H1 (cell line): ENCODE data around the gene CTIF. TPM values are rescaled to one million over a fixed set of nuclear protein-coding genes. Genes with fewer than 3 reads are reported as not detected.

ENCODE experiments used
- CTCF ChIA-PET: fragments of 300-600 bp; sonication (Branson Sonifier 250); formaldehyde crosslinking; loops from one replicate; lab custom pipeline; 2021; ENCODE audit not compliant: partially characterized antibody; lab: Charles Lee
- POLR2A ChIA-PET: fragments of 300-600 bp; sonication (Branson Sonifier 250); formaldehyde crosslinking; loops from one replicate; lab custom pipeline; 2021; ENCODE audit warnings: inconsistent platforms; ENCODE audit not compliant: partially characterized antibody; lab: Charles Lee
- DNase-seq, 2 experiments: peaks; one replicate each; pipeline versions ENCODE4 v3.0.0 to v3.0.0-alpha.2; 2010 to 2022; ENCODE audit warnings: low spot score in 2 of 2, low read depth in 1 of 2, mixed read lengths in 1 of 2
- FAIRE-seq: peaks from 2 replicates; lab custom pipeline; 2011; peaks lifted over from hg19 to GRCh38; lab: Jason Lieb, UNC
- H2AFZ ChIP-seq: 2 replicates; pipeline ENCODE4 v1.8.1; 2012; ENCODE audit warnings: low read length, inconsistent platforms
- H2AK5ac ChIP-seq: 2 replicates; pipeline ENCODE4 v1.6.1; 2013; ENCODE audit warnings: low read depth, low read length
- H2BK120ac ChIP-seq: replicated peaks from 2 replicates; pipeline ENCODE3; 2013; ENCODE audit warnings: low read depth, low read length, inconsistent platforms
- H2BK12ac ChIP-seq: 2 replicates; pipeline ENCODE4 v1.6.1; 2013; ENCODE audit warnings: low read depth, low read length
- H2BK15ac ChIP-seq: 2 replicates; pipeline ENCODE4 v1.6.1; 2013; ENCODE audit warnings: low read length
- H2BK20ac ChIP-seq: 2 replicates; pipeline ENCODE4 v1.6.1; 2013; ENCODE audit warnings: low read length
- H2BK5ac ChIP-seq: 2 replicates; pipeline ENCODE4 v1.6.1; 2013; ENCODE audit warnings: low read depth, low read length
- H3K14ac ChIP-seq: 2 replicates; pipeline ENCODE4 v1.6.1; 2013; ENCODE audit warnings: inconsistent platforms; ENCODE audit not compliant: insufficient read length
- H3K18ac ChIP-seq: 2 replicates; pipeline ENCODE4 v1.6.1; 2013; ENCODE audit warnings: low read length; ENCODE audit errors: extremely low read depth
- H3K23ac ChIP-seq: 2 replicates; pipeline ENCODE4 v1.6.1; 2013; ENCODE audit warnings: inconsistent platforms; ENCODE audit not compliant: insufficient read length
- H3K23me2 ChIP-seq: 2 replicates; pipeline ENCODE4 v1.6.1; 2013; ENCODE audit warnings: low read depth, low read length
- H3K27ac ChIP-seq: 2 replicates; pipeline ENCODE4 v1.6.1; 2011; ENCODE audit warnings: low read depth, low read length, inconsistent platforms
- H3K27me3 ChIP-seq, 4 experiments: replicated peaks in 1 of 4; 1 replicate in 1 of 4; 2 replicates in 3 of 4; pipeline versions ENCODE4 v1.6.1 to v1.8.1; 2011 to 2013; ENCODE audit warnings: low read length in 3 of 4, mild to moderate bottlenecking in 3 of 4, inconsistent platforms in 2 of 4, mixed read lengths in 2 of 4, moderate library complexity in 1 of 4; ENCODE audit not compliant: control insufficient read depth in 3 of 4, insufficient read depth in 3 of 4; ENCODE audit errors: extremely low read depth in 1 of 4
- H3K36me3 ChIP-seq, 4 experiments: 2 replicates each; pipeline versions ENCODE4 v1.6.1 to v1.8.1; 2011 to 2013; ENCODE audit warnings: mild to moderate bottlenecking in 4 of 4, low read length in 3 of 4, moderate library complexity in 2 of 4, control low read depth in 1 of 4, inconsistent platforms in 1 of 4; ENCODE audit not compliant: insufficient read depth in 4 of 4, control insufficient read depth in 2 of 4
- H3K4ac ChIP-seq: replicated peaks from 2 replicates; pipeline ENCODE3; 2013; ENCODE audit warnings: low read length, low read depth, mixed read lengths, inconsistent platforms; ENCODE audit not compliant: insufficient read length
- H3K4me1 ChIP-seq, 4 experiments: replicated peaks in 1 of 4; 1 replicate in 1 of 4; 2 replicates in 3 of 4; pipeline versions ENCODE4 v1.6.1 to v1.8.1; 2011 to 2013; ENCODE audit warnings: low read length in 3 of 4, inconsistent platforms in 2 of 4, mixed read lengths in 1 of 4; ENCODE audit not compliant: insufficient read depth in 4 of 4, control insufficient read depth in 3 of 4
- H3K4me2 ChIP-seq, 2 experiments: 2 replicates each; pipeline versions ENCODE4 v1.6.1 to v1.8.1; 2011 to 2013; ENCODE audit warnings: low read depth in 2 of 2, low read length in 2 of 2, control low read depth in 1 of 2, inconsistent platforms in 1 of 2, mild to moderate bottlenecking in 1 of 2; ENCODE audit not compliant: insufficient read depth in 1 of 2
- H3K4me3 ChIP-seq, 4 experiments: fragments of 200-600, 300-600 bp in 1 of 4; sonication (generic), shearing (Covaris generic), sonication (Bioruptor Twin) in 1 of 4; 2 replicates each; pipeline versions ENCODE4 v1.5.1 to v1.8.1; 2011 to 2016; ENCODE audit warnings: low read length in 4 of 4, low read depth in 3 of 4, control low read depth in 2 of 4, inconsistent platforms in 2 of 4, mild to moderate bottlenecking in 2 of 4, mixed read lengths in 1 of 4, moderate library complexity in 1 of 4; ENCODE audit not compliant: insufficient read depth in 2 of 4; ENCODE audit errors: extremely low read depth in 1 of 4
- H3K56ac ChIP-seq: replicated peaks from 2 replicates; pipeline ENCODE3; 2013; ENCODE audit warnings: low read depth, mild to moderate bottlenecking, mixed read lengths, low read length, inconsistent platforms; ENCODE audit not compliant: insufficient read length
- H3K79me1 ChIP-seq: 2 replicates; pipeline ENCODE4 v1.6.1; 2013; ENCODE audit warnings: low read depth, low read length, control low read depth
- H3K79me2 ChIP-seq, 2 experiments: 2 replicates each; pipeline versions ENCODE4 v1.6.1 to v1.8.1; 2012 to 2013; ENCODE audit warnings: low read length in 2 of 2, mild to moderate bottlenecking in 2 of 2, inconsistent platforms in 1 of 2; ENCODE audit not compliant: insufficient read depth in 2 of 2, control insufficient read depth in 1 of 2
- H3K9ac ChIP-seq, 4 experiments: replicated peaks in 1 of 4; 1 replicate in 1 of 4; 2 replicates in 3 of 4; pipeline versions ENCODE4 v1.6.1 to v1.8.1; 2011 to 2013; ENCODE audit warnings: low read depth in 3 of 4, low read length in 3 of 4, control low read depth in 2 of 4, mild to moderate bottlenecking in 2 of 4, moderate library complexity in 2 of 4, inconsistent platforms in 1 of 4; ENCODE audit errors: extremely low read depth in 1 of 4
- H3K9me3 ChIP-seq, 2 experiments: 2 replicates each; pipeline versions ENCODE4 v1.6.1 to v1.8.1; 2012 to 2013; ENCODE audit warnings: mild to moderate bottlenecking in 2 of 2, moderate library complexity in 2 of 2, control low read depth in 1 of 2, inconsistent platforms in 1 of 2, low read depth in 1 of 2, low read length in 1 of 2, mixed read lengths in 1 of 2; ENCODE audit not compliant: insufficient read depth in 2 of 2
- H4K20me1 ChIP-seq, 2 experiments: replicated peaks in 1 of 2; 2 replicates each; pipeline versions ENCODE3 to v1.8.1; 2011 to 2013; ENCODE audit warnings: inconsistent platforms in 2 of 2, low read length in 2 of 2, mild to moderate bottlenecking in 1 of 2; ENCODE audit not compliant: insufficient read depth in 2 of 2, control insufficient read depth in 1 of 2
- H4K5ac ChIP-seq: 2 replicates; pipeline ENCODE4 v1.6.1; 2013; ENCODE audit warnings: low read length, low read depth, mixed read lengths, inconsistent platforms; ENCODE audit not compliant: insufficient read length
- H4K8ac ChIP-seq: 2 replicates; pipeline ENCODE4 v1.8.0; 2013; ENCODE audit warnings: mild to moderate bottlenecking, moderate library complexity, low read length, inconsistent platforms; ENCODE audit not compliant: insufficient read depth; ENCODE audit errors: extremely low read depth
- H4K91ac ChIP-seq: replicated peaks from 2 replicates; pipeline ENCODE3; 2013; ENCODE audit warnings: low read length, mixed read lengths, inconsistent platforms; ENCODE audit not compliant: insufficient read length
- CREB1 ChIP-seq: IDR thresholded peaks from 2 replicates; pipeline ENCODE4 v1.6.1; 2012; ENCODE audit warnings: inconsistent platforms
- SIN3A ChIP-seq, 2 experiments: IDR thresholded peaks in 1 of 2; conservative IDR thresholded peaks in 1 of 2; 2 replicates each; pipeline ENCODE4 v1.6.1; 2011 to 2012; ENCODE audit warnings: low read length in 2 of 2, improper control_type of control experiment in 1 of 2, low read depth in 1 of 2, mild to moderate bottlenecking in 1 of 2
- TAF1 ChIP-seq: IDR thresholded peaks from 2 replicates; pipeline ENCODE4 v1.6.1; 2011; ENCODE audit warnings: mild to moderate bottlenecking, low read depth, low read length
- polyA plus RNA-seq, 7 experiments: library from polyadenylated mRNA; depleted of rRNA in 3 of 7; stranded (reverse) in 5 of 7; unstranded in 2 of 7; fragments of >200 nt in 5 of 7; fragments of 200-250 nt in 2 of 7; gene quantifications; 1 replicate in 5 of 7; 2 replicates in 1 of 7; 4 replicates in 1 of 7; pipeline versions ENCODE4 v1.2.1 to v1.2.3, GENCODE V29; 2011 to 2013; ENCODE audit warnings: missing spikeins in 2 of 7, mixed read lengths in 2 of 7
- total RNA-seq: library from RNA; stranded (reverse); fragmentation: NEBNext Ultra II Directional; extraction: Animal tissue kit (Norgen Biotek cat#: 25700); gene quantifications from 2 replicates; pipeline ENCODE4 v1.2.1, GENCODE V29; 2021
- TF ChIP-seq, protein P1 (sequence below): IDR thresholded peaks from 2 replicates; pipeline ENCODE4 v1.6.1; 2011; ENCODE audit warnings: low read length, improper control_type of control experiment

CTIF gene
- total and polyA plus RNA-seq, 2 of the 8 experiments (the other 6 are each of a cell fraction or from before 2014, with no cell fraction given): 9.0 to 17.8 TPM

DNA sequence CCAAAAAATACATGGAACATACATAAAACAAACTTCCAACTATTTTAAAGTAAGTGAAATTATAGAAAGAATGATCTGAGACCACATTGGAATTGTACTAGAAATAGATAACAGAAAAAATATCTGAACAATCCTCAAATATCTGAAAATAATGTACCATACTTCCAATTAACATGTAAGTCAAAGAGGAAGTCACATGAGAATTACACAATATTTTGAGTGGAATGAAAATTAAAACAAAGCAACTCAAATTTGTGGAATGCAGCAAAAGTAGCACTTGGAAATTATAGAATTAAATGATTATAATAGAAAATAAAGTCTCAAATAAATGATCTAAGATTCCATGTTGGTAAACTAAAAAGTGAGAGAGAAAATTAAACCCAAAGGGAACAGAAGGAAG is 38.3 kb upstream of the CTIF start:
- Histone ChIP-seq H2BK5ac (no peak overlapping the region), H3K27ac (no peak overlapping the region), H3K4me1 (no peaks in the 10 kb centered on the region), H3K9ac (no peak overlapping the region), H4K20me1 (no peaks in the 10 kb centered on the region), H4K5ac (no peak overlapping the region), H3K56ac (no peak overlapping the region), H3K14ac (no peak overlapping the region), H2BK12ac (no peak overlapping the region), H3K79me1 (no peaks in the 10 kb centered on the region), H3K79me2 (no peaks in the 10 kb centered on the region), H3K23ac (no peak overlapping the region), H2BK120ac (no peak overlapping the region), H2BK15ac (no peak overlapping the region), H3K23me2 (no peaks in the 10 kb centered on the region), H3K4me3 (no peak overlapping the region), H2AK5ac (no peak overlapping the region), H4K8ac (no peak overlapping the region), H3K9me3 (peaks cover 3 to 6% of the 10 kb centered on the region in 2 experiments; a peak in 1 of 4 replicates), H2BK20ac (no peak overlapping the region), H3K18ac (no peak overlapping the region), H3K4me2 (no peak overlapping the region), H2AFZ (no peak overlapping the region), H4K91ac (no peak overlapping the region), H3K27me3 (no peaks in the 10 kb centered on the region), H3K36me3 (no peaks in the 10 kb centered on the region), H3K4ac (no peak overlapping the region)
- POLR2A ChIA-PET: no interaction called here
- DNase-seq (no peak), FAIRE-seq (no peak)
- TF ChIP-seq, protein P1, sequence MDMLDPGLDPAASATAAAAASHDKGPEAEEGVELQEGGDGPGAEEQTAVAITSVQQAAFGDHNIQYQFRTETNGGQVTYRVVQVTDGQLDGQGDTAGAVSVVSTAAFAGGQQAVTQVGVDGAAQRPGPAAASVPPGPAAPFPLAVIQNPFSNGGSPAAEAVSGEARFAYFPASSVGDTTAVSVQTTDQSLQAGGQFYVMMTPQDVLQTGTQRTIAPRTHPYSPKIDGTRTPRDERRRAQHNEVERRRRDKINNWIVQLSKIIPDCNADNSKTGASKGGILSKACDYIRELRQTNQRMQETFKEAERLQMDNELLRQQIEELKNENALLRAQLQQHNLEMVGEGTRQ: no peak
- no peak for TF ChIP-seq CREB1
- TF ChIP-seq TAF1: no peak
- no peak for TF ChIP-seq SIN3A (conservative IDR thresholded peaks at IDR 0.05 in 1 of 2, IDR thresholded peaks at IDR 0.05 in 1 of 2; ENCODE audit: low read depth in 1 of 2, low read length in 2 of 2)
- CTCF ChIA-PET: interaction anchor here (1.0 kb wide), 1 partner anchor 15 kb away, joined by 5 read pairs; no protein-coding TSS in a partner anchor
